Colonic mucosa (tissue), 4 donors: ENCODE results near the gene PXDC1. TPM values are rescaled to one million over a fixed set of nuclear protein-coding genes. Genes with fewer than 3 reads are reported as not detected.

Experiments used
- DNase-seq: peaks from one replicate; pipeline ENCODE4 v3.0.0-alpha.2; 2020
- H3K27ac ChIP-seq: fragments of 200-600 bp; one replicate; pipeline ENCODE4 v1.8.0; 2021
- H3K27me3 ChIP-seq: fragments of 200-600 bp; one replicate; pipeline ENCODE4 v1.8.0; 2021
- H3K36me3 ChIP-seq: fragments of 200-600 bp; one replicate; pipeline ENCODE4 v1.8.0; 2021
- H3K4me1 ChIP-seq: fragments of 200-600 bp; one replicate; pipeline ENCODE4 v1.8.0; 2021; ENCODE audit warnings: mild to moderate bottlenecking
- H3K4me3 ChIP-seq: fragments of 200-600 bp; one replicate; pipeline ENCODE4 v1.8.0; 2021
- H3K9ac ChIP-seq, 2 donors: one replicate each; pipeline ENCODE4 v1.7.0; 2013; ENCODE audit warnings: control low read depth in 2 of 2, low read depth in 2 of 2, low read length in 2 of 2
- H3K9me3 ChIP-seq: fragments of 200-600 bp; one replicate; pipeline ENCODE4 v1.8.0; 2021
- CTCF ChIP-seq: fragments of 200-600 bp; IDR thresholded peaks from one replicate; pipeline ENCODE4 v1.8.0; 2022; ENCODE audit warnings: antibody characterized with exemption, mild to moderate bottlenecking
- intact Hi-C: fragments of 100-400 bp; cut with DNase I; formaldehyde crosslinking; loops from one replicate; pipeline ENCODE4 v1.14.1; 2022
- total RNA-seq, 2 donors: library from RNA; stranded (reverse); fragmentation: NEBNext Ultra II Directional in 1 of 2; extraction: Animal tissue kit (Norgen Biotek cat#: 25700) in 1 of 2; gene quantifications; one replicate each; pipeline ENCODE4 v1.2.1, GENCODE V29; 2021
- donor health status: healthy.
- donor health status: DM: no; HTN: no; CAD: no.
- donor health status: DM: no; HTN: no; CAD: no.

The PXDC1 gene
- total RNA-seq, 2 donors from 2014 or later = 1.7 to 8.8 TPM

DNA sequence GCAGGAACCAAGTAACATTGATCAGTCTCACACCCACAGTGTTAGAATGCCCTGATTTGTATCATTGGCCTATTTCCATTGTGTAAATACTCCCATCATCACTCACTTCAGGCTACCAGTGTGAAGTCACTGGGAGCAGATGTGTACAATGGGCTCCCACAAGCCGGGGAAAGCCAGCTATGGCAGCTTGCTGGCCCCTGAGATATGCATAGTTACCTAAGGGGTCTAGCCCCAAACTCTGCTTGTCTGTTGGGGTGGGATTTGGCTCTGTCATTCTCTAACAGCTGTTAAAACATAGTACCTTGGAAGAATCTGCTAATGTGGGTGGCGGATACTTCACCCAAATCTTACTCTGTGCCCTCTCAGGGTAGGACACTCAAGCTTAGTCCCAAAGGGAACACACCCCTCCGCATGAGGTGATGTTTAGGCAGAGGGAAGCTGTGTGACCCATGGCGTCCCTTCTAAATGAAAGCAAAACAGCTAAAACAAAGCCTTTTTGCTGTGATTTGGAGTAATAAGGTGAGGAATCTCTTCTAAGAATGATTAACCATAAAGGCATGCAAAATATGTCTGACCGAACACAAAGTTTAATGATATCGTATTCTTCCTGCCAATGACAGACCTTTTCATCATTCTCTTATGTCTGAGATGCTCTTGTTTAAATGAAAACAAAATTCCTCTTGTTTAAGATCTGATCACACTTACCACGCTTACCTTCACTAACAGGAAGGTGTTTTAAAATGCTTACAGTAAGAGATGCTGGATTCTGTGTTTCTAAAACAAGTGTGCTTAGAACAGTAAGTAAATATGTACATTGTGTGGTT, 45.9 kb upstream of the PXDC1 start:
- no peaks in the 10 kb centered on the region for H3K4me1 ChIP-seq

DNA sequence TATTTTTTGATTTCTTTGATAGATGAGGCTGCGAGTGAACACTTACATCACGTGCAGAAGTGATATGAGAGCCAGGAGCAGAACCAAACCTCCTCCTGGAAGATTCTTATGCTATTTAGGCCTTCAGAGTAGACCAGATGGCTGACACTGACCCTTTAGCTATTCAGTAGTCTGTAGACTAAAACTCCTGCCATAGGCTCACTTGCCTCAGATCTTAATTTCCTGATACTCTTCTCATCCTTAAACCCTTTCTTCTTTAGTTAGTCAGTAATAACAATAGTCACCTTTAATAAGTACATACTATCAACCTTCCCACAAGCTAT, 45.2 kb upstream of the PXDC1 start:
- no peak for TF ChIP-seq CTCF
- Histone ChIP-seq H3K27me3 (no peaks in the 10 kb centered on the region), H3K9me3 (no peaks in the 10 kb centered on the region), H3K4me1 (no peaks in the 10 kb centered on the region), H3K27ac (no peak overlapping the region), H3K36me3 (no peaks in the 10 kb centered on the region), H3K9ac (no peak overlapping the region), H3K4me3 (no peak overlapping the region)
- no peak for DNase-seq
- intact Hi-C loops = no loop called here

More for the DNA sequence above, 45.9 kb upstream of the PXDC1 start:
- H3K9me3 ChIP-seq = no peaks in the 10 kb centered on the region
- no peak overlapping the region for H3K9ac ChIP-seq
- H3K4me3 ChIP-seq = no peak overlapping the region
- TF ChIP-seq CTCF = no peak
- intact Hi-C loops = no loop called here
- H3K27me3 ChIP-seq = no peaks in the 10 kb centered on the region
- H3K36me3 ChIP-seq = no peaks in the 10 kb centered on the region
- H3K27ac ChIP-seq = no peak overlapping the region
- DNase-seq = no peak

DNA sequence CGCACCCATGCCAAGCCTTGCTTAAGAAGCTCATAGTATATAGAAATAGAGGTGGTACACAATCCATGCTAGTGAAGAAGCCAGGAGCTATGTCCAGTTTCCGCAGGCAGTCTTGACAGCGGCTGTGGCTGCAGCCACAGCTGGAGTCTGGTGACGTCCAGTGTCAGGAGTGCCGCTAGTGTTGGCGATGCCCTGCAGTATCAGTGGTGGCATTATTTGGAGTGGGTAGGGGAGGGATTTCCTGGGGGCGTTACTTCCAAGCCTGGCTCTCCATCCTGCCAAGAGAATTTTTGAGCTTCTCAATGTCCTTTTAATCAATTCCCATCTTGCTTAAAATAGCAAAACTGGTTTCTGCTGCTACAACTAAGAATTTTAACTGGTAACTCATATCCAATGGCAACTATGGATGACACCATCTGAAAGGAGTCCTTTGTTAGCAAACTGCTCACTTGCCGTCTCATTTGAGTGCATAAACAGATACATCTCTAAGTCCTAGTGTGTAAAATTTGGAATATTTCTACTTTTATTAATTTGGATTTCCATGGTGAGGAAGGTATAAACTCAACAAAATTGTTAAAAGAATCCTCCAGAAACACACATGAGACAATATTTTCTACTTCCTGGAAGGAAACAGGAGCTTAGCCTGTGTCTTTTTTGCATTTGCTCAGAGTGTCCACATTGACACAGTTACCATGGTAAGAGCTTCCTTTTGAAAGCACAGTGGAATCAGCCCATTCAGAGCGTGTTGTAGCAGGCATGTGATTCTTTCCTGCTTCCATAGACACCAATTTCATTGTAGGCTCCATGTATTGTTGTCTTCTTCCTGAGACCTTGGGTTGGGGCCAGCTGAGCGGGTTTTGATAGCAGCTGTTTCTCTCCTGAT, 44.6 kb upstream of the PXDC1 start:
- H3K4me3 ChIP-seq = no peak overlapping the region
- intact Hi-C loops = no loop called here
- H3K36me3 ChIP-seq = no peaks in the 10 kb centered on the region
- TF ChIP-seq CTCF = no peak
- H3K9me3 ChIP-seq = no peaks in the 10 kb centered on the region
- H3K27ac ChIP-seq = no peak overlapping the region
- H3K27me3 ChIP-seq = no peaks in the 10 kb centered on the region
- H3K9ac ChIP-seq = no peak overlapping the region
- no peak for DNase-seq
- H3K4me1 ChIP-seq = no peaks in the 10 kb centered on the region

GRCh38 chr6:3794092-3794491, 42.6 kb upstream of the PXDC1 start:
- H3K27ac ChIP-seq = no peak overlapping the region

DNA sequence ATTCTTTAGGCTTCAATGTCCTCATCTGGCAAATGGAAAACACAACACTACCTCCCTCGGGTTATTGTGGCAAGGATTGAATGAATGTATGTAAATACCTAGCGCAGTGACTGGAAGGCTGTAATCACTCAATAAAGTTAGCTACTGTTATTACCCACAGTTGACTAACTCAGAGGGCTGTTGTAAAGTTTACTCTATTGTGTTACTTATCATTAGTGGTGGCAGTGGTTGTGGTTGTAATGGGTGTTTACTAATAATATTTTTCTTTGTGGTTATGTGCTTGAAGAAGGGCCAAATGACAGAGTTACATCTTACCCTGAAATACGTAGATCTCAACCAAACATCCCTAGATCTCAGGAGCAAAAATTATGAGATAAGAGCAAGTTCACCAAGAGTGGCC, 42.0 kb upstream of the PXDC1 start:
- intact Hi-C loops = no loop called here
- no peak overlapping the region for H3K27ac ChIP-seq
- TF ChIP-seq CTCF = no peak
- no peak for DNase-seq
- H3K9ac ChIP-seq = no peak overlapping the region
- no peaks in the 10 kb centered on the region for H3K4me1 ChIP-seq
- H3K27me3 ChIP-seq = no peaks in the 10 kb centered on the region
- no peaks in the 10 kb centered on the region for H3K36me3 ChIP-seq
- no peak overlapping the region for H3K4me3 ChIP-seq
- H3K9me3 ChIP-seq = no peaks in the 10 kb centered on the region

More at GRCh38 chr6:3794092-3794491, 42.6 kb upstream of the PXDC1 start:
- Histone ChIP-seq H3K9me3 (no peaks in the 10 kb centered on the region), H3K36me3 (no peaks in the 10 kb centered on the region), H3K27me3 (no peaks in the 10 kb centered on the region), H3K4me3 (no peak overlapping the region), H3K4me1 (no peaks in the 10 kb centered on the region), H3K9ac (no peak overlapping the region)
- no peak for DNase-seq
- intact Hi-C loops = no loop called here
- no peak for TF ChIP-seq CTCF
